ENCODE data around the gene TCF7L1. TPM values are rescaled to one million over a fixed set of nuclear protein-coding genes. Genes with fewer than 3 reads are reported as not detected.
A peak's percentile ranks its signal among the peaks of the same experiment; 100 is the strongest.

The TCF7L1 gene
- total and polyA plus RNA-seq, 2 of the 13 experiments (the other 11 are each of a cell fraction or from before 2014, with no cell fraction given) = 0.04 to 0.15 TPM

DNA sequence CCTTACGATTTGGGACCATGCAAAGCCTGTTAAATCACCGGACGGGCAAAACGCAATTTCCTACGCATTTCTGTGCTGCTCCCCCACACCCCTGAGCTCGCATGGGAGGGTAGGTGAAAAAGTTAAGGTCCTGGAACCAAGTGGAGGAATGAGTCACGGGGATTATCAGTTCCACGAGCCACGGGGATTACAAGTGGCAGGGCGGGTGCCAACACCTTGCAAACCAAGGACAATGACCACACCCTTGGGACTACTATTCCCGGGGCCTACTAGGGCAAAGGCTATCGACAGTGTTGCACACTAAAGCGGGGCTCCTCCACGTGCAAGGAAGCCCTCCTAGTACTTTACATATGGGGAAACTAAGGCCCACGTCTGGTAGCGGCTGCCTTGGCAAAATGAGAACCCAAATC, 220.7 kb downstream of the TCF7L1 start:
- Histone ChIP-seq H3K27ac (ENCODE audit: extremely low read length, insufficient read depth, low read length) (peak overlapping the region; percentile 72), H3K79me2 (ENCODE audit: insufficient read depth, low read length) (peaks cover 35% of the 10 kb centered on the region), H3K4me2 (ENCODE audit: low read depth, low read length) (peak overlapping the region; percentile 94), H4K20me1 (ENCODE audit: insufficient read depth, low read length) (no peaks in the 10 kb centered on the region), H2AFZ (ENCODE audit: low read length) (no peak overlapping the region), H3K9ac (ENCODE audit: insufficient read depth, low read depth, low read length) (peak overlapping the region; percentile 83), H3K36me3 (replicated peaks in 1 of 2; ENCODE audit: control insufficient read depth in 1 of 2, insufficient read depth in 2 of 2, low read length in 2 of 2) (peaks cover 17 to 32% of the 10 kb centered on the region in 2 experiments), H3K27me3 (ENCODE audit: control insufficient read depth in 1 of 2, insufficient read depth in 2 of 2, low read length in 2 of 2) (no peaks in the 10 kb centered on the region; a peak in 1 of 5 replicates), H3K4me3 (replicated peaks in 1 of 3; ENCODE audit: insufficient read depth in 1 of 3, low read depth in 2 of 3, low read length in 3 of 3) (peak overlapping the region; percentile 81 to 91 (median 89)), H3K4me1 (ENCODE audit: insufficient read depth, low read length) (peaks cover 33% of the 10 kb centered on the region), H3K9me3 (ENCODE audit: low read length) (no peaks in the 10 kb centered on the region)
- BruUV-seq (replicated peaks) = TSS peak; percentile 80
- POLR2A ChIA-PET = interaction anchor here (0.6 to 8.5 kb wide), 29 partner anchors 8 to 258 kb away, joined by 3 to 142 read pairs (median 6); partner anchors contain the start of genes C2orf68, GGCX, MAT2A and SH2D6
- intact Hi-C loops (cut with micrococcal nuclease; ENCODE audit: unreplicated experiment) = loop anchor here (1.0 kb wide), 4 partner anchors 12 to 198 kb away; no protein-coding TSS in a partner anchor
- WGBS (ENCODE audit: low lambda C conversion rate) = 2% methylated on average over 16 of the region's 16 CpGs
- FAIRE-seq (no peak), DNase-seq (ENCODE audit: low spot score) (peak; percentile 25), ATAC-seq (peak; percentile 49)
- CTCF ChIA-PET (ENCODE audit: low intra/inter-chr PET ratio, low total read pairs) = no interaction called here
- in situ Hi-C loops (cut with HindIII; ENCODE audit: extremely low pct_ligation_motif_present, low pct_unique_long_range_greater_than_20kb) = no loop called here
- TF ChIP-seq ZNF230 (CRISPR knock-in tag; IDR thresholded peaks at IDR 0.05) (no peak), MED8 (CRISPR knock-in tag; IDR thresholded peaks at IDR 0.05; ENCODE audit: insufficient replicate concordance) (peak; percentile 14), TBP (CRISPR knock-in tag; IDR thresholded peaks at IDR 0.05) (no peak), ZNF207 (IDR thresholded peaks at IDR 0.05; ENCODE audit: borderline replicate concordance) (no peak), HOXA9 (CRISPR knock-in tag; IDR thresholded peaks at IDR 0.05; ENCODE audit: borderline replicate concordance) (no peak), ZMYM4 (CRISPR knock-in tag; IDR thresholded peaks at IDR 0.05) (peak; percentile 76; the same call in 1 of the 2 replicates), ATF7-NPFF (CRISPR knock-in tag; IDR thresholded peaks at IDR 0.05; ENCODE audit: low read depth) (peak; percentile 24), ZNF883 (CRISPR knock-in tag; IDR thresholded peaks at IDR 0.05; ENCODE audit: not compliant biosample characterization) (no peak), CREB1 (IDR thresholded peaks at IDR 0.05) (no peak), CREB1 (CRISPR knock-in tag; IDR thresholded peaks at IDR 0.05) (no peak), ZNF367 (CRISPR knock-in tag; IDR thresholded peaks at IDR 0.05; ENCODE audit: borderline replicate concordance) (no peak), SAFB2 (CRISPR knock-in tag; IDR thresholded peaks at IDR 0.05; ENCODE audit: borderline replicate concordance, low read depth) (no peak), ZNF549 (CRISPR knock-in tag; IDR thresholded peaks at IDR 0.05) (no peak), RBM22 (optimal IDR thresholded peaks at IDR 0.05; ENCODE audit: low read length) (no peak), ELF3 (CRISPR knock-in tag; IDR thresholded peaks at IDR 0.05) (no peak), ZNF781 (CRISPR knock-in tag; IDR thresholded peaks at IDR 0.05; ENCODE audit: borderline replicate concordance, not compliant biosample characterization) (no peak)
- TF ChIP-seq, protein P1, sequence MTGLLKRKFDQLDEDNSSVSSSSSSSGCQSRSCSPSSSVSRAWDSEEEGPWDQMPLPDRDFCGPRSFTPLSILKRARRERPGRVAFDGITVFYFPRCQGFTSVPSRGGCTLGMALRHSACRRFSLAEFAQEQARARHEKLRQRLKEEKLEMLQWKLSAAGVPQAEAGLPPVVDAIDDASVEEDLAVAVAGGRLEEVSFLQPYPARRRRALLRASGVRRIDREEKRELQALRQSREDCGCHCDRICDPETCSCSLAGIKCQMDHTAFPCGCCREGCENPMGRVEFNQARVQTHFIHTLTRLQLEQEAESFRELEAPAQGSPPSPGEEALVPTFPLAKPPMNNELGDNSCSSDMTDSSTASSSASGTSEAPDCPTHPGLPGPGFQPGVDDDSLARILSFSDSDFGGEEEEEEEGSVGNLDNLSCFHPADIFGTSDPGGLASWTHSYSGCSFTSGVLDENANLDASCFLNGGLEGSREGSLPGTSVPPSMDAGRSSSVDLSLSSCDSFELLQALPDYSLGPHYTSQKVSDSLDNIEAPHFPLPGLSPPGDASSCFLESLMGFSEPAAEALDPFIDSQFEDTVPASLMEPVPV (CRISPR knock-in tag; IDR thresholded peaks at IDR 0.05) = no peak
- TF ChIP-seq, protein P2, sequence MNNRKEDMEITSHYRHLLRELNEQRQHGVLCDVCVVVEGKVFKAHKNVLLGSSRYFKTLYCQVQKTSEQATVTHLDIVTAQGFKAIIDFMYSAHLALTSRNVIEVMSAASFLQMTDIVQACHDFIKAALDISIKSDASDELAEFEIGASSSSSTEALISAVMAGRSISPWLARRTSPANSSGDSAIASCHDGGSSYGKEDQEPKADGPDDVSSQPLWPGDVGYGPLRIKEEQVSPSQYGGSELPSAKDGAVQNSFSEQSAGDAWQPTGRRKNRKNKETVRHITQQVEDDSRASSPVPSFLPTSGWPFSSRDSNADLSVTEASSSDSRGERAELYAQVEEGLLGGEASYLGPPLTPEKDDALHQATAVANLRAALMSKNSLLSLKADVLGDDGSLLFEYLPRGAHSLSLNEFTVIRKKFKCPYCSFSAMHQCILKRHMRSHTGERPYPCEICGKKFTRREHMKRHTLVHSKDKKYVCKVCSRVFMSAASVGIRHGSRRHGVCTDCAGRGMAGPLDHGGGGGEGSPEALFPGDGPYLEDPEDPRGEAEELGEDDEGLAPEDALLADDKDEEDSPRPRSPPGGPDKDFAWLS (CRISPR knock-in tag; IDR thresholded peaks at IDR 0.05; ENCODE audit: borderline replicate concordance) = no peak
- TF ChIP-seq, protein P3, sequence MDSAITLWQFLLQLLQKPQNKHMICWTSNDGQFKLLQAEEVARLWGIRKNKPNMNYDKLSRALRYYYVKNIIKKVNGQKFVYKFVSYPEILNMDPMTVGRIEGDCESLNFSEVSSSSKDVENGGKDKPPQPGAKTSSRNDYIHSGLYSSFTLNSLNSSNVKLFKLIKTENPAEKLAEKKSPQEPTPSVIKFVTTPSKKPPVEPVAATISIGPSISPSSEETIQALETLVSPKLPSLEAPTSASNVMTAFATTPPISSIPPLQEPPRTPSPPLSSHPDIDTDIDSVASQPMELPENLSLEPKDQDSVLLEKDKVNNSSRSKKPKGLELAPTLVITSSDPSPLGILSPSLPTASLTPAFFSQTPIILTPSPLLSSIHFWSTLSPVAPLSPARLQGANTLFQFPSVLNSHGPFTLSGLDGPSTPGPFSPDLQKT (CRISPR knock-in tag; IDR thresholded peaks at IDR 0.05; ENCODE audit: borderline replicate concordance) = no peak
- TF ChIP-seq, protein P4, sequence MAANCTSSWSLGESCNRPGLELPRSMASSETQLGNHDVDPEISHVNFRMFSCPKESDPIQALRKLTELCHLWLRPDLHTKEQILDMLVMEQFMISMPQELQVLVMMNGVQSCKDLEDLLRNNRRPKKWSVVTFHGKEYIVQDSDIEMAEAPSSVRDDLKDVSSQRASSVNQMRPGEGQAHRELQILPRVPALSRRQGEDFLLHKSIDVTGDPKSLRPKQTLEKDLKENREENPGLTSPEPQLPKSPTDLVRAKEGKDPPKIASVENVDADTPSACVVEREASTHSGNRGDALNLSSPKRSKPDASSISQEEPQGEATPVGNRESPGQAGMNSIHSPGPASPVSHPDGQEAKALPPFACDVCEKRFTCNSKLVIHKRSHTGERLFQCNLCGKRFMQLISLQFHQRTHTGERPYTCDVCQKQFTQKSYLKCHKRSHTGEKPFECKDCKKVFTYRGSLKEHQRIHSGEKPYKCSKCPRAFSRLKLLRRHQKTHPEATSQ (CRISPR knock-in tag; IDR thresholded peaks at IDR 0.05; ENCODE audit: borderline replicate concordance) = no peak

All from HepG2 (cell line).